ENCODE data around the gene MKRN3.

Gene MKRN3

GRCh38 chr15:23565395-23566070, at the start of gene MKRN3:
TSS of gene MKRN3 (plus strand) at chr15:23565674. CDS start at chr15:23565783, 109 bp downstream.
- Histone ChIP-seq H3K36me3 (ENCODE audit: control insufficient read depth, insufficient read depth, low read length) (no peaks in the 10 kb centered on the region), H3K27ac (ENCODE audit: low read depth, low read length) (no peak within 1 kb of the TSS), H3K4me1 (ENCODE audit: control insufficient read depth, insufficient read depth, low read length) (no peaks in the 10 kb centered on the region), H3K9ac (ENCODE audit: low read length) (no peak within 1 kb of the TSS), H3K4me3 (ENCODE audit: low read length) (peak within 1 kb of the TSS; percentile 7), H3K27me3 (ENCODE audit: control insufficient read depth, insufficient read depth, low read length) (no peaks in the 10 kb centered on the region)

GRCh38 chr15:23516866-23517265, 48.6 kb upstream of the MKRN3 start:
- H3K9ac ChIP-seq (ENCODE audit: low read length) = no peak overlapping the region
- H3K4me3 ChIP-seq (ENCODE audit: low read length) = no peak overlapping the region
- H3K4me1 ChIP-seq (ENCODE audit: control insufficient read depth, insufficient read depth, low read length) = no peaks in the 10 kb centered on the region
- H3K27ac ChIP-seq (ENCODE audit: low read depth, low read length) = no peak overlapping the region
- no peaks in the 10 kb centered on the region for H3K27me3 ChIP-seq (ENCODE audit: control insufficient read depth, insufficient read depth, low read length)
- no peaks in the 10 kb centered on the region for H3K36me3 ChIP-seq (ENCODE audit: control insufficient read depth, insufficient read depth, low read length)

GRCh38 chr15:23518104-23518503, 47.4 kb upstream of the MKRN3 start:
- no peak overlapping the region for H3K4me3 ChIP-seq (ENCODE audit: low read length)
- H3K27me3 ChIP-seq (ENCODE audit: control insufficient read depth, insufficient read depth, low read length) = no peaks in the 10 kb centered on the region
- H3K9ac ChIP-seq (ENCODE audit: low read length) = no peak overlapping the region
- no peaks in the 10 kb centered on the region for H3K4me1 ChIP-seq (ENCODE audit: control insufficient read depth, insufficient read depth, low read length)
- H3K27ac ChIP-seq (ENCODE audit: low read depth, low read length) = no peak overlapping the region
- H3K36me3 ChIP-seq (ENCODE audit: control insufficient read depth, insufficient read depth, low read length) = no peaks in the 10 kb centered on the region

- H3K27ac ChIP-seq (ENCODE audit: low read depth, low read length) = no peak overlapping the region
- no peaks in the 10 kb centered on the region for H3K27me3 ChIP-seq (ENCODE audit: control insufficient read depth, insufficient read depth, low read length)
- no peaks in the 10 kb centered on the region for H3K4me1 ChIP-seq (ENCODE audit: control insufficient read depth, insufficient read depth, low read length)
- H3K4me3 ChIP-seq (ENCODE audit: low read length) = no peak overlapping the region
- H3K9ac ChIP-seq (ENCODE audit: low read length) = no peak overlapping the region
- H3K36me3 ChIP-seq (ENCODE audit: control insufficient read depth, insufficient read depth, low read length) = no peaks in the 10 kb centered on the region
Observed at GRCh38 chr15:23524816-23525215, 40.7 kb upstream of the MKRN3 start.

DNA sequence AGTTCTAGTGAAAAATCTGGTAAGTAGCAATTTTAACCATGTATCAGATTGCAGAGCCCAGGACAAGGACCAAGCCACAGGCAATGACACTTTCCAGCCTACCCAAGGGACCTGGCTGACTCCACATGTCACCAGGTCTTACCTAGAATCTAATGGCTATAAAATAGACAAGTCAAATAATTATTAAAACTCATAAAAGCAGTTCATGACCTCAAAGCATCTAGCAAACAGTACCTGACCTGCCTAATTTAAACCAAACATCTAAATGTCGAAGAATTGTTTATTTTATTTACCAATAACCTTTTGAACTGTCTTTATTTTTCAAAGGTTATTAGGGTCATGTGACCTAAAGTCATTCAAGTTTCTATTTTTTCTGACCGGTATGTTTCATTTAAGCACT, 35.6 kb upstream of the MKRN3 start:
- Histone ChIP-seq H3K4me3 (ENCODE audit: low read length) (no peak overlapping the region), H3K27ac (ENCODE audit: low read depth, low read length) (no peak overlapping the region), H3K27me3 (ENCODE audit: control insufficient read depth, insufficient read depth, low read length) (no peaks in the 10 kb centered on the region), H3K4me1 (ENCODE audit: control insufficient read depth, insufficient read depth, low read length) (no peaks in the 10 kb centered on the region), H3K36me3 (ENCODE audit: control insufficient read depth, insufficient read depth, low read length) (no peaks in the 10 kb centered on the region), H3K9ac (ENCODE audit: low read length) (no peak overlapping the region)

GRCh38 chr15:23532024-23532423, 33.5 kb upstream of the MKRN3 start:
- no peak overlapping the region for H3K9ac ChIP-seq (ENCODE audit: low read length)
- no peaks in the 10 kb centered on the region for H3K36me3 ChIP-seq (ENCODE audit: control insufficient read depth, insufficient read depth, low read length)
- no peak overlapping the region for H3K27ac ChIP-seq (ENCODE audit: low read depth, low read length)
- H3K27me3 ChIP-seq (ENCODE audit: control insufficient read depth, insufficient read depth, low read length) = no peaks in the 10 kb centered on the region
- no peaks in the 10 kb centered on the region for H3K4me1 ChIP-seq (ENCODE audit: control insufficient read depth, insufficient read depth, low read length)
- H3K4me3 ChIP-seq (ENCODE audit: low read length) = no peak overlapping the region

DNA sequence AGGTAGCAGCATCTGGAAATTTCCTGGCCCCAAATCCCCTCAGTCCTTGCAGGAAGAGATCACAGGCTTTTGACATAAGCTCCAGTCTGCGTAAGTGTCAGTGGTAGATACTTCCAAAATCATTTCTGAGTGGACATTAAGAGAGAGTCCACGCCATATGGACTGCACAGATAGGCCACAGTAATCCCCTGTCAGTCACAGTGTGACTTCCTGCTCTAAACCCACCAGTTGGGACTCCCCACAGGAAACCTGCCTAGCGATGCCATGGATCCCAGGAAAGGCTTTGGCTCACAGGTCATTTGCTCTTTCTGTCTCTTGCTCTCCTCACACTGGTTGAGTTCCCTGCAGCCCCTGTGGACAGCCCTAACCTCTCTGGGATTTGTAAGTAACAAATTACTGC, 28.8 kb upstream of the MKRN3 start:
- no peak overlapping the region for H3K9ac ChIP-seq (ENCODE audit: low read length)
- no peaks in the 10 kb centered on the region for H3K27me3 ChIP-seq (ENCODE audit: control insufficient read depth, insufficient read depth, low read length)
- H3K27ac ChIP-seq (ENCODE audit: low read depth, low read length) = no peak overlapping the region
- H3K36me3 ChIP-seq (ENCODE audit: control insufficient read depth, insufficient read depth, low read length) = no peaks in the 10 kb centered on the region
- no peak overlapping the region for H3K4me3 ChIP-seq (ENCODE audit: low read length)
- H3K4me1 ChIP-seq (ENCODE audit: control insufficient read depth, insufficient read depth, low read length) = no peaks in the 10 kb centered on the region

- Histone ChIP-seq H3K9ac (ENCODE audit: low read length) (no peak overlapping the region), H3K4me1 (ENCODE audit: control insufficient read depth, insufficient read depth, low read length) (no peaks in the 10 kb centered on the region), H3K36me3 (ENCODE audit: control insufficient read depth, insufficient read depth, low read length) (no peaks in the 10 kb centered on the region), H3K27ac (ENCODE audit: low read depth, low read length) (no peak overlapping the region), H3K4me3 (ENCODE audit: low read length) (no peak overlapping the region), H3K27me3 (ENCODE audit: control insufficient read depth, insufficient read depth, low read length) (no peaks in the 10 kb centered on the region)
Observed at GRCh38 chr15:23538648-23539047, 26.8 kb upstream of the MKRN3 start.

DNA sequence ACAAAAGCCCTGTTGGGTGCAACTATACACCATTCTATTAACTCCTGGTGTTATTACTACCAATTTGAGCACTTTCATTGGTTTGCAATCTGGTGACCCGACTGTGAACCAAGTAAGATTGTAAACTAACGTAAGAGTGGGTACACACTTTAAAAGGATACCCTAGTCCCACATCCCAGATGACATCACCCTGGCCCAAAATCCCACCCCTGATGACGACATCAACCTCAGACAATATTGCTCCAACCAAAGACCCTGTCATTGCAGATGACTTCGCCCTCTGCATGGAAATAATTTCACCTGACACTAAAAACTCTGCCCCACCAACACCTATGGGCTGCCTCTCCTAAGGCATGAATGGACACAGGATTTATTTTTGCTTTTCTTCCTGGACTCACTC, 25.6 kb upstream of the MKRN3 start:
- no peak overlapping the region for H3K9ac ChIP-seq (ENCODE audit: low read length)
- H3K27ac ChIP-seq (ENCODE audit: low read depth, low read length) = no peak overlapping the region
- H3K27me3 ChIP-seq (ENCODE audit: control insufficient read depth, insufficient read depth, low read length) = no peaks in the 10 kb centered on the region
- H3K4me3 ChIP-seq (ENCODE audit: low read length) = no peak overlapping the region
- no peaks in the 10 kb centered on the region for H3K4me1 ChIP-seq (ENCODE audit: control insufficient read depth, insufficient read depth, low read length)
- H3K36me3 ChIP-seq (ENCODE audit: control insufficient read depth, insufficient read depth, low read length) = no peaks in the 10 kb centered on the region

DNA sequence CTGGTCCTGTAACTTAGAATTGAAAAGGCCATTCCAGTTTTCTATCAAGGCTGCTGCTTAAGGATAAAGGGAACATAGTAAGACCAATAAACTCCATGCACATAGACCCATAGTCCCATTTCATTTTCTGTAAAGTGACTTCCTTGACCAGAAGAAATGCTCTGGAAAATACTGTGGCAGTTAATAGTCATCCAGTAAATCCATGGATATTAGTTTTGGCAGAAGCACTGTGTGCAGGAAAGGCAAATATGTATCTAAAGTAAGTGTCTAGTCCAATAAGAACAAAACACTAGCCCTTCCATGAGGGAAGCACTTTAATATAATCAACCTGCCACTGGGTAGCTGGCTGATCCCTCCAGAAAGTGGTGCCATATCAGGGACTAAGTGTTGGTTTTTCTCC, 19.3 kb upstream of the MKRN3 start:
- Histone ChIP-seq H3K9ac (ENCODE audit: low read length) (no peak overlapping the region), H3K4me1 (ENCODE audit: control insufficient read depth, insufficient read depth, low read length) (no peaks in the 10 kb centered on the region), H3K4me3 (ENCODE audit: low read length) (no peak overlapping the region), H3K36me3 (ENCODE audit: control insufficient read depth, insufficient read depth, low read length) (no peaks in the 10 kb centered on the region), H3K27ac (ENCODE audit: low read depth, low read length) (no peak overlapping the region), H3K27me3 (ENCODE audit: control insufficient read depth, insufficient read depth, low read length) (no peaks in the 10 kb centered on the region)

DNA sequence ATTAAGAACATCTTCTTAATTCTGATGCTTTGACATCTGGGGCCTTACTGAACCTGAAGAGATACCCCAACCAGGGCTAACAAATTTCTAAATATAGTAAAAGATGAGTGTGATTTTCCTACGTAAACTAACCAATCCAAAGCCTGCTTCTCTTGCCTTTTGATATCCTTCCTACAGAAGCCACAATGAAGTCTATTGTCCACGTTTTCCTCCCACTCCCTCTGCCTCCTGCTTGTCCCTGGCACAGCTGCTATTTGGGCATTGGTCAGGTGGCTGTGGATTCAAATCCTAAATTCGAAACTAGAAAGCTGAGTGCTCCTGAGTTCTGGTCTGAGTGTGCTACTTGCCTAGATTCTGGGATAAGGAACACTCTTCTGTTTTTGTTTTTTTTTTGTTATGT, 17.4 kb upstream of the MKRN3 start:
- no peaks in the 10 kb centered on the region for H3K4me1 ChIP-seq (ENCODE audit: control insufficient read depth, insufficient read depth, low read length)
- no peak overlapping the region for H3K9ac ChIP-seq (ENCODE audit: low read length)
- H3K4me3 ChIP-seq (ENCODE audit: low read length) = no peak overlapping the region
- no peak overlapping the region for H3K27ac ChIP-seq (ENCODE audit: low read depth, low read length)
- no peaks in the 10 kb centered on the region for H3K27me3 ChIP-seq (ENCODE audit: control insufficient read depth, insufficient read depth, low read length)
- no peaks in the 10 kb centered on the region for H3K36me3 ChIP-seq (ENCODE audit: control insufficient read depth, insufficient read depth, low read length)

DNA sequence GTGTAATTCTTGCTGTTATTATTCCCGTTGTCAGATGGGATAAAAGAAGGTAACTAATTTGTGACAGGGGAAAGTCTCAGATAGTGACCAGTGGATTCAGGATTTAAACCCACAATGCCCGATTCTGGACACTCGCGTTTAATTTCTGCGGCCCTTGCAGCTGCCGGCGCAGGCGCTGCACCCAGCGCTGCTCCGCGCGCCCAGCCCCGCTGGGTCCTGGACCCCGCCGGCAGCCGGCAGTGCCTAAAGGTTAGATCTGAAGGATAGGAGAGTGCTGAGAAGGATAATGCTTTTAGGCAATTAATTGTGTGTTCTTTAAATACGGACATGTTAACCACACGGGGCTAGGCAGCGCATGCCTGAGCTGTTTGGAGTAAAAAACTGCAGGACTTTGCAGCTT, 3.6 kb upstream of the MKRN3 start:
- Histone ChIP-seq H3K4me3 (ENCODE audit: low read length) (no peak overlapping the region), H3K36me3 (ENCODE audit: control insufficient read depth, insufficient read depth, low read length) (no peaks in the 10 kb centered on the region), H3K9ac (ENCODE audit: low read length) (no peak overlapping the region), H3K4me1 (ENCODE audit: control insufficient read depth, insufficient read depth, low read length) (no peaks in the 10 kb centered on the region), H3K27me3 (ENCODE audit: control insufficient read depth, insufficient read depth, low read length) (no peaks in the 10 kb centered on the region), H3K27ac (ENCODE audit: low read depth, low read length) (no peak overlapping the region)

GRCh38 chr15:23564821-23565394, 566 bp upstream of the MKRN3 start:
- Histone ChIP-seq H3K4me3 (ENCODE audit: low read length) (no peak overlapping the region), H3K4me1 (ENCODE audit: control insufficient read depth, insufficient read depth, low read length) (no peaks in the 10 kb centered on the region), H3K36me3 (ENCODE audit: control insufficient read depth, insufficient read depth, low read length) (no peaks in the 10 kb centered on the region), H3K27ac (ENCODE audit: low read depth, low read length) (no peak overlapping the region), H3K27me3 (ENCODE audit: control insufficient read depth, insufficient read depth, low read length) (no peaks in the 10 kb centered on the region), H3K9ac (ENCODE audit: low read length) (no peak overlapping the region)

Data from rectal smooth muscle tissue (tissue), 1 donor.